ENCODE data around the gene NLRC5.

The NLRC5 gene

GRCh38 chr16:56945847-56946527 lies 43.4 kb upstream of the NLRC5 start:
- no peak for TF ChIP-seq CTCF (IDR thresholded peaks at IDR 0.05; ENCODE audit: insufficient read depth, low read depth, low read length, missing control alignments)
- no peak for DNase-seq (ENCODE audit: low read depth)
- no peak overlapping the region for H3K4me3 ChIP-seq (ENCODE audit: low read depth, low read length)

DNA sequence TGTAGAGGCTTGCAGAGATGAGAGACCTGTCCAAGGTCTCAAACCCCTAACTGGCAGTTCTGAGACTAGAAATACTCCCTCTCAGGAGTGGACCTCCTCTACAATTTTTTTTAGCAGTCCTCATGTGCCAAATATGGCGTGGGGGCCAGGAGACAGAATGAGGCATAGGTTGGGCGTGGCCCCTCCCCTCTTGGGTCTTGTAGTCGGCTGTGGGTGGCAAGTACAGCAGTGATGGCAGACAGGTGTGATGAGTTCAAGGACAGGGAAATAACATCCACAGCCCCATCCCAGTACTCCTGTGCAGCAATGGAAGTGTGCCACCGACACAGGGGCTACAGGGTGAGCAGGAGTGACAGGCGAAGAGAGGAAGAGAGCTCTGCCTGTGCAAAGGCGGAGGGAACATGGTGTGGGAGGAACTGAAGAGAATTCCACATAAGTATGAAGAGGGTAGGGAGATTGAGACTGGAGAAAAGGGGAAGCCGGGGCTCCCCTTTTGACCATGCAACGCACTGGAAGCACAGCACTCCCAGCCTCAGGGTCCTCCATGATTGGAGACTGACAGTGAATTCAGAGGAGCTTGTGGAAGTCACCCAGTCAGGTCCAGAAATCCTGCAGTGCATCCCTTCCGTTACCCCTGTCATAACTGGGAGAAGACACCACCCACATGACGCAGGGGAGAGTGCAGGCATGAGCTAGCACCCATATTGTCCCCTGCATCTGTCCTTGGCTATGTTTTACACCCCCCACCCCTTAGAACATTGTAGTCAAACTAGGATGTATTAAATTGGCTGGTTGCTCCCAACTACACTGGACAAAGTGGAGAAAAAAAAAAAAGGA lies 42.4 kb upstream of the NLRC5 start:
- H3K4me3 ChIP-seq (ENCODE audit: low read depth, low read length): no peak overlapping the region
- TF ChIP-seq CTCF (IDR thresholded peaks at IDR 0.05; ENCODE audit: insufficient read depth, low read depth, low read length, missing control alignments): no peak
- peak; percentile 39 for DNase-seq (ENCODE audit: low read depth)

- no peak for TF ChIP-seq CTCF (IDR thresholded peaks at IDR 0.05; ENCODE audit: insufficient read depth, low read depth, low read length, missing control alignments)
- DNase-seq (ENCODE audit: low read depth): no peak
- no peak overlapping the region for H3K4me3 ChIP-seq (ENCODE audit: low read depth, low read length)
Measured at GRCh38 chr16:56947604-56947995, 41.8 kb upstream of the NLRC5 start.

- H3K4me3 ChIP-seq (ENCODE audit: low read depth, low read length): no peak overlapping the region
- no peak for TF ChIP-seq CTCF (IDR thresholded peaks at IDR 0.05; ENCODE audit: insufficient read depth, low read depth, low read length, missing control alignments)
- no peak for DNase-seq (ENCODE audit: low read depth)
Measured at GRCh38 chr16:56948234-56948633, 41.1 kb upstream of the NLRC5 start.

DNA sequence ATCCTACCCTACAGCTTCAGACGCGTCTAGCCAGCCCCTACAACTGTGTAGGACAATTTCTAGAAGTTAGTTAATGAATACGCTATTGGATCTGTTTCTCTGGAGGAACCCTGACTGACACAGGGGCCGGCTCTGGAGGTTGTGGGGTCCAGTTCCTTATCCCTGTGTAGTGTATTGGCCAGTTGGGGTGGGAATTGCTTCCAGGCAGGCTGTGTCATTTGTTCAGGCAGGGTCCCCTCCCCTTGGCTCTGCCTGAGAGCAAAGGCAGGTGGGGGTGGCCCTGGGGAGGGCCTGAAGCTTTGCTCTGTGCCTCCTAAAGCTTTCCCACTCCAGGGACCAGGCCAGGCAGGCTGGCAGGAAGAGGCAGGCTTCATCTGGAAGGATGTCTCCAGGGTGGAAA lies 39.3 kb upstream of the NLRC5 start:
- no peak overlapping the region for H3K4me3 ChIP-seq (ENCODE audit: low read depth, low read length)
- no peak for DNase-seq (ENCODE audit: low read depth)
- TF ChIP-seq CTCF (IDR thresholded peaks at IDR 0.05; ENCODE audit: insufficient read depth, low read depth, low read length, missing control alignments): no peak

- no peak for DNase-seq (ENCODE audit: low read depth)
- no peak for TF ChIP-seq CTCF (IDR thresholded peaks at IDR 0.05; ENCODE audit: insufficient read depth, low read depth, low read length, missing control alignments)
- no peak overlapping the region for H3K4me3 ChIP-seq (ENCODE audit: low read depth, low read length)
Measured at GRCh38 chr16:56950455-56950854, 38.9 kb upstream of the NLRC5 start.
